Measurements from ENCODE around the gene SGSM1.

Gene SGSM1

GRCh38 chr22:24830205-24830979 is 24.4 kb downstream of the SGSM1 start:
- Histone ChIP-seq H3K4me2 (ENCODE audit: low read length, poor library complexity, severe bottlenecking) (no peak overlapping the region), H2BK15ac (ENCODE audit: low read depth, poor library complexity, severe bottlenecking) (no peak overlapping the region), H3K27me3 (ENCODE audit: control insufficient read depth in 1 of 2, insufficient read depth in 1 of 2, low read length in 2 of 2) (peaks cover 42 to 65% of the 10 kb centered on the region in 2 experiments), H3K14ac (ENCODE audit: low read length in 2 of 2) (no peak overlapping the region), H2BK120ac (ENCODE audit: low read depth, low read length) (no peak overlapping the region), H3K9ac (ENCODE audit: low read length) (no peak overlapping the region), H3K4me1 (ENCODE audit: control insufficient read depth, insufficient read depth, low read depth, low read length) (no peaks in the 10 kb centered on the region), H2AK5ac (ENCODE audit: low read length, severe bottlenecking) (no peak overlapping the region), H3K9me3 (ENCODE audit: control insufficient read depth, low read length) (no peaks in the 10 kb centered on the region), H3K4me3 (ENCODE audit: insufficient read depth in 1 of 2, low read depth in 1 of 2, low read length in 2 of 2) (no peak overlapping the region), H4K8ac (ENCODE audit: low read length) (no peak overlapping the region), H2BK12ac (ENCODE audit: low read length in 2 of 2) (no peak overlapping the region), H2AFZ (ENCODE audit: low read depth, low read length) (no peak overlapping the region), H3K27ac (ENCODE audit: low read length, poor library complexity, severe bottlenecking) (no peak overlapping the region), H3K18ac (ENCODE audit: low read depth in 1 of 2, low read length in 2 of 2) (no peak overlapping the region), H3K79me1 (replicated peaks; ENCODE audit: low read length, poor library complexity, severe bottlenecking) (no peaks in the 10 kb centered on the region), H2BK5ac (ENCODE audit: low read depth, low read length, poor library complexity, severe bottlenecking) (no peak overlapping the region), H3K4ac (ENCODE audit: low read depth in 1 of 2, low read length in 2 of 2) (no peak overlapping the region), H3K23ac (ENCODE audit: low read length in 2 of 2) (no peak overlapping the region), H4K91ac (ENCODE audit: low read length) (no peak overlapping the region), H3K36me3 (ENCODE audit: control insufficient read depth in 1 of 2, insufficient read depth in 2 of 2, low read depth in 1 of 2, low read length in 2 of 2) (no peaks in the 10 kb centered on the region)
- DNase-seq, result no peak
- 32% methylated on average over 6 of the region's 7 CpGs for WGBS

GRCh38 chr22:24831687-24832086 is 25.7 kb downstream of the SGSM1 start:
- Histone ChIP-seq H3K4me2 (ENCODE audit: low read length, poor library complexity, severe bottlenecking) (no peak overlapping the region), H3K18ac (ENCODE audit: low read depth in 1 of 2, low read length in 2 of 2) (no peak overlapping the region), H2AFZ (ENCODE audit: low read depth, low read length) (no peak overlapping the region), H2BK15ac (ENCODE audit: low read depth, poor library complexity, severe bottlenecking) (no peak overlapping the region), H4K8ac (ENCODE audit: low read length) (no peak overlapping the region), H2AK5ac (ENCODE audit: low read length, severe bottlenecking) (no peak overlapping the region), H3K9ac (ENCODE audit: low read length) (no peak overlapping the region), H2BK120ac (ENCODE audit: low read depth, low read length) (no peak overlapping the region), H3K9me3 (ENCODE audit: control insufficient read depth, low read length) (no peaks in the 10 kb centered on the region), H3K27me3 (ENCODE audit: control insufficient read depth in 1 of 2, insufficient read depth in 1 of 2, low read length in 2 of 2) (peaks cover 42 to 61% of the 10 kb centered on the region in 2 experiments), H3K23ac (ENCODE audit: low read length in 2 of 2) (no peak overlapping the region), H3K36me3 (ENCODE audit: control insufficient read depth in 1 of 2, insufficient read depth in 2 of 2, low read depth in 1 of 2, low read length in 2 of 2) (no peaks in the 10 kb centered on the region), H2BK5ac (ENCODE audit: low read depth, low read length, poor library complexity, severe bottlenecking) (no peak overlapping the region), H3K14ac (ENCODE audit: low read length in 2 of 2) (no peak overlapping the region), H3K4me3 (ENCODE audit: insufficient read depth in 1 of 2, low read depth in 1 of 2, low read length in 2 of 2) (no peak overlapping the region), H3K79me1 (replicated peaks; ENCODE audit: low read length, poor library complexity, severe bottlenecking) (no peaks in the 10 kb centered on the region), H3K4me1 (ENCODE audit: control insufficient read depth, insufficient read depth, low read depth, low read length) (no peaks in the 10 kb centered on the region), H3K27ac (ENCODE audit: low read length, poor library complexity, severe bottlenecking) (no peak overlapping the region), H4K91ac (ENCODE audit: low read length) (no peak overlapping the region), H2BK12ac (ENCODE audit: low read length in 2 of 2) (no peak overlapping the region), H3K4ac (ENCODE audit: low read depth in 1 of 2, low read length in 2 of 2) (no peak overlapping the region)
- 85% methylated on average over 10 of the region's 10 CpGs for WGBS
- DNase-seq, result no peak

- H2BK120ac ChIP-seq (ENCODE audit: low read depth, low read length), result no peak overlapping the region
- H2BK12ac ChIP-seq (ENCODE audit: low read length in 2 of 2), result no peak overlapping the region
- H2AK5ac ChIP-seq (ENCODE audit: low read length, severe bottlenecking), result no peak overlapping the region
- H3K4me2 ChIP-seq (ENCODE audit: low read length, poor library complexity, severe bottlenecking), result no peak overlapping the region
- no peaks in the 10 kb centered on the region for H3K9me3 ChIP-seq (ENCODE audit: control insufficient read depth, low read length)
- 69% methylated on average over 8 of the region's 8 CpGs for WGBS
- H3K36me3 ChIP-seq (ENCODE audit: control insufficient read depth in 1 of 2, insufficient read depth in 2 of 2, low read depth in 1 of 2, low read length in 2 of 2), result no peaks in the 10 kb centered on the region
- no peak overlapping the region for H2BK15ac ChIP-seq (ENCODE audit: low read depth, poor library complexity, severe bottlenecking)
- DNase-seq, result no peak
- no peak overlapping the region for H3K9ac ChIP-seq (ENCODE audit: low read length)
- no peak overlapping the region for H4K91ac ChIP-seq (ENCODE audit: low read length)
- no peaks in the 10 kb centered on the region for H3K4me1 ChIP-seq (ENCODE audit: control insufficient read depth, insufficient read depth, low read depth, low read length)
- H3K14ac ChIP-seq (ENCODE audit: low read length in 2 of 2), result no peak overlapping the region
- peak overlapping the region in 1 of 2 experiments; percentile 14 for H3K23ac ChIP-seq (ENCODE audit: low read length in 2 of 2)
- H3K4me3 ChIP-seq (ENCODE audit: insufficient read depth in 1 of 2, low read depth in 1 of 2, low read length in 2 of 2), result no peak overlapping the region
- H4K8ac ChIP-seq (ENCODE audit: low read length), result no peak overlapping the region
- H3K18ac ChIP-seq (ENCODE audit: low read depth in 1 of 2, low read length in 2 of 2), result no peak overlapping the region
- peak overlapping the region in 1 of 2 experiments; percentile 35 for H3K4ac ChIP-seq (ENCODE audit: low read depth in 1 of 2, low read length in 2 of 2)
- H2BK5ac ChIP-seq (ENCODE audit: low read depth, low read length, poor library complexity, severe bottlenecking), result no peak overlapping the region
- H3K27me3 ChIP-seq (ENCODE audit: control insufficient read depth in 1 of 2, insufficient read depth in 1 of 2, low read length in 2 of 2), result peaks cover 36 to 51% of the 10 kb centered on the region in 2 experiments
- H2AFZ ChIP-seq (ENCODE audit: low read depth, low read length), result no peak overlapping the region
- H3K79me1 ChIP-seq (replicated peaks; ENCODE audit: low read length, poor library complexity, severe bottlenecking), result no peaks in the 10 kb centered on the region
- no peak overlapping the region for H3K27ac ChIP-seq (ENCODE audit: low read length, poor library complexity, severe bottlenecking)
Observed at GRCh38 chr22:24833881-24834495, 28.0 kb downstream of the SGSM1 start.

GRCh38 chr22:24834845-24835570 is 29.0 kb downstream of the SGSM1 start:
- Histone ChIP-seq H3K27me3 (ENCODE audit: control insufficient read depth in 1 of 2, insufficient read depth in 1 of 2, low read length in 2 of 2) (peaks cover 31 to 42% of the 10 kb centered on the region in 2 experiments), H2BK5ac (ENCODE audit: low read depth, low read length, poor library complexity, severe bottlenecking) (no peak overlapping the region), H2AK5ac (ENCODE audit: low read length, severe bottlenecking) (no peak overlapping the region), H3K79me1 (replicated peaks; ENCODE audit: low read length, poor library complexity, severe bottlenecking) (no peaks in the 10 kb centered on the region), H3K27ac (ENCODE audit: low read length, poor library complexity, severe bottlenecking) (no peak overlapping the region), H2AFZ (ENCODE audit: low read depth, low read length) (no peak overlapping the region), H3K9ac (ENCODE audit: low read length) (no peak overlapping the region), H3K4ac (ENCODE audit: low read depth in 1 of 2, low read length in 2 of 2) (no peak overlapping the region), H3K4me2 (ENCODE audit: low read length, poor library complexity, severe bottlenecking) (no peak overlapping the region), H3K18ac (ENCODE audit: low read depth in 1 of 2, low read length in 2 of 2) (no peak overlapping the region), H3K14ac (ENCODE audit: low read length in 2 of 2) (no peak overlapping the region), H3K36me3 (ENCODE audit: control insufficient read depth in 1 of 2, insufficient read depth in 2 of 2, low read depth in 1 of 2, low read length in 2 of 2) (no peaks in the 10 kb centered on the region), H2BK120ac (ENCODE audit: low read depth, low read length) (no peak overlapping the region), H3K4me1 (ENCODE audit: control insufficient read depth, insufficient read depth, low read depth, low read length) (no peaks in the 10 kb centered on the region), H4K8ac (ENCODE audit: low read length) (no peak overlapping the region), H4K91ac (ENCODE audit: low read length) (no peak overlapping the region), H2BK12ac (ENCODE audit: low read length in 2 of 2) (no peak overlapping the region), H2BK15ac (ENCODE audit: low read depth, poor library complexity, severe bottlenecking) (no peak overlapping the region), H3K23ac (ENCODE audit: low read length in 2 of 2) (no peak overlapping the region), H3K9me3 (ENCODE audit: control insufficient read depth, low read length) (no peaks in the 10 kb centered on the region), H3K4me3 (ENCODE audit: insufficient read depth in 1 of 2, low read depth in 1 of 2, low read length in 2 of 2) (no peak overlapping the region)
- DNase-seq, result peak; percentile 14
- 48% methylated on average over 13 of the region's 13 CpGs for WGBS

All from mesenchymal stem cell (in vitro differentiated cells and primary cell).